Fibroblast of the aortic adventitia (primary cell): ENCODE data around the gene TADA1. TPM values are rescaled to one million over a fixed set of nuclear protein-coding genes. Genes with fewer than 3 reads are reported as not detected.

Experiments
- DNase-seq: peaks from one replicate; pipeline ENCODE4 v3.0.0-alpha.2; 2010; ENCODE audit warnings: low read depth
- H3K4me3 ChIP-seq: 2 replicates; pipeline ENCODE4 v1.5.1; 2011; ENCODE audit warnings: low read depth, mild to moderate bottlenecking, control low read depth, low read length, moderate library complexity
- CTCF ChIP-seq: IDR thresholded peaks from 2 replicates; pipeline ENCODE4 v1.5.1; 2011; ENCODE audit warnings: mild to moderate bottlenecking, low read length, control low read depth, inconsistent platforms; ENCODE audit not compliant: insufficient read depth
- total RNA-seq: library from RNA; depleted of rRNA; stranded (reverse); fragments of >200 nt; gene quantifications from 2 replicates; pipeline ENCODE4 v1.2.3, GENCODE V29; 2012; ENCODE audit warnings: low replicate concordance

Gene TADA1
- total RNA-seq, 1 donor, result 12.1 TPM

GRCh38 chr1:166876540-166876838 is 425 bp upstream of the TADA1 start:
- peak overlapping the region; percentile 62 for H3K4me3 ChIP-seq
- no peak for DNase-seq
- no peak for TF ChIP-seq CTCF

GRCh38 chr1:166875302-166875733 is 746 bp downstream of the TADA1 start:
- no peak for DNase-seq
- TF ChIP-seq CTCF, result no peak
- H3K4me3 ChIP-seq, result peak overlapping the region; percentile 87

- TF ChIP-seq CTCF, result no peak
- no peak overlapping the region for H3K4me3 ChIP-seq
- DNase-seq, result no peak
These were observed 1.6 kb downstream of the TADA1 start for GRCh38 chr1:166874464-166874863.

DNA sequence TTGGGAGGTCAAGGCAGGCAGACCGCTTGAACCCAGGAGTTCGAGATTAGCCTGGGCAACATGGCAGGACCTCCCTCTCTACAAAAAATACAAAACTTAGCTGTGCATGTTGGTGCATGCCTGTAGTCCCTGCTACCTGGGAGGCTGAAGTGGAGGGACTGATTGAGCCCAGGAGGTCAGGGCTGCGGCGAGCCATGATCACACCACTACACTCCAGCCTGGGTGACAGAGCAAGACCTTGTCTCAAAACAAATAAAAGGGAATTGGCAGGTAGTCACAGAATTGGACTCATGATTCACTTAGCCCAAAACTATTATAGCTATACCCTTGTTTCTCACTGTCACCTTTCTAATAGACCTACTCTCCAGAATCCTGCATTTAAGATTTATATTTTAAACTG is 5.5 kb downstream of the TADA1 start:
- no peak for TF ChIP-seq CTCF
- no peak for DNase-seq
- H3K4me3 ChIP-seq, result no peak overlapping the region

- H3K4me3 ChIP-seq, result no peak overlapping the region
- no peak for DNase-seq
- TF ChIP-seq CTCF, result no peak
These were observed 6.6 kb downstream of the TADA1 start for GRCh38 chr1:166869318-166870099.

DNA sequence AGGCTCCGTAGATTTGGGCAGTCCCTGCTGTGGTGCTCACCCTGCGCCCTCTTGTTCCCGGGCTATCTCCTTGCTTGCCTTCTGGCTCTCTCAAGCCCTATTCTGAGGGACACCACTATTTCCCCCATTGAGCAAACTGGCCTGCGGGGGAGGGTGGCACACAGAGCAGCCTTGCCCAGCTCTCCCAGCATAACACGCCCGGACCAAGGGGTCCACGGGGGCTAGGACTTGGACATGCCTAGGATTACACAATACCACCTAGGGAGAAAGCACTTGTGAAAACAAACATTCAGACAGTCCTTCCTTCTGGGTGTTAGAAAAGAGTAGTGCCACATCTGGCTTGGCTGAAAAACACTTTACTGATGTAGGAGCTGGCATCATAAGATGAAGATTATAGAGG is 7.4 kb downstream of the TADA1 start:
- no peak overlapping the region for H3K4me3 ChIP-seq
- DNase-seq, result no peak
- no peak for TF ChIP-seq CTCF

DNA sequence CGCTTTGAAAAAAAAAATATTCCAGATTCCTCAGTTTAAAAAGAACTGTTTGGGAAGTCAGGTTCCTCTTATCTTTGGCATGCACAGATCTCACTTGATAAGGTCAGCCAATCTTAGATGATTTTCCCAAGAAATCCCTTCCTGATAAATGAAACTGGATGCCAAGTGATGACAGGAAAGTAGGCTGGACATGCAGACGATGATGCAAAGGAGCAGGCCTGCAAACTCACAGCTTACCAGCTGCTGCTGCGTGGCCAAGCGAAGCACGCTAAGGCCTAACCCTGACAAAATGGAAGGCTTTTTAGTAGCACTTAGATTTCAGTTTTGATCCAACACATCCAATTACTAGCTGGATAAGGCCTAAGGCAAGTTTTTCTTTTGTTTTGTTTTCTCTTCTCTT is 10.1 kb downstream of the TADA1 start:
- DNase-seq, result peak; percentile 71
- no peak overlapping the region for H3K4me3 ChIP-seq
- TF ChIP-seq CTCF, result no peak
